Liver (tissue), 9 donors: ENCODE data around the gene GNG7. TPM values are rescaled to one million over a fixed set of nuclear protein-coding genes. Genes with fewer than 3 reads are reported as not detected.
A peak's percentile ranks its signal among the peaks of the same experiment; 100 is the strongest.

ENCODE experiments used
- DNase-seq: peaks from one replicate; pipeline ENCODE4 v3.0.0-alpha.2; 2017; ENCODE audit warnings: low spot score
- H3K27ac ChIP-seq, 2 donors: one replicate each; pipeline ENCODE4 v1.7.0; 2013; ENCODE audit warnings: inconsistent platforms in 2 of 2, low read length in 2 of 2, control low read depth in 1 of 2, low read depth in 1 of 2, mild to moderate bottlenecking in 1 of 2
- H3K27me3 ChIP-seq, 4 donors: one replicate each; pipeline versions ENCODE4 v1.6.1 to v1.7.0; 2013; ENCODE audit warnings: low read length in 3 of 4, inconsistent platforms in 1 of 4, mild to moderate bottlenecking in 1 of 4, moderate library complexity in 1 of 4; ENCODE audit not compliant: control insufficient read depth in 4 of 4, insufficient read depth in 4 of 4
- H3K36me3 ChIP-seq, 4 donors: one replicate each; pipeline versions ENCODE4 v1.6.1 to v1.7.0; 2013; ENCODE audit warnings: low read length in 3 of 4, mild to moderate bottlenecking in 3 of 4, low read depth in 1 of 4, moderate library complexity in 1 of 4; ENCODE audit not compliant: control insufficient read depth in 4 of 4, insufficient read depth in 3 of 4
- H3K4me1 ChIP-seq, 4 donors: one replicate each; pipeline versions ENCODE4 v1.6.1 to v1.7.0; 2013; ENCODE audit warnings: low read length in 3 of 4, mild to moderate bottlenecking in 3 of 4, moderate library complexity in 1 of 4; ENCODE audit not compliant: control insufficient read depth in 4 of 4, insufficient read depth in 4 of 4
- H3K4me3 ChIP-seq, 3 donors: one replicate each; pipeline versions ENCODE4 v1.6.1 to v1.7.0; 2013; ENCODE audit warnings: low read length in 3 of 3, control low read depth in 1 of 3, low read depth in 1 of 3, mild to moderate bottlenecking in 1 of 3
- H3K9ac ChIP-seq, 2 donors: one replicate each; pipeline ENCODE4 v1.7.0; 2013; ENCODE audit warnings: low read length in 2 of 2, mild to moderate bottlenecking in 2 of 2, moderate library complexity in 2 of 2, control low read depth in 1 of 2, low read depth in 1 of 2
- H3K9me3 ChIP-seq, 4 donors: one replicate each; pipeline versions ENCODE4 v1.6.1 to v1.7.0; 2013; ENCODE audit warnings: low read length in 3 of 4; ENCODE audit not compliant: control insufficient read depth in 4 of 4
- EGR1 ChIP-seq, 2 donors: IDR thresholded peaks; 2 replicates each; pipeline ENCODE4 v1.6.1; 2016 to 2018; ENCODE audit warnings: antibody characterized with exemption in 2 of 2, low read depth in 2 of 2
- FOXA1 ChIP-seq: IDR thresholded peaks from 2 replicates; pipeline ENCODE4 v1.6.1; 2016; ENCODE audit warnings: antibody characterized with exemption
- FOXA2 ChIP-seq: IDR thresholded peaks from 2 replicates; pipeline ENCODE4 v1.6.1; 2016; ENCODE audit warnings: antibody characterized with exemption
- GABPA ChIP-seq, 2 donors: IDR thresholded peaks in 1 of 2; conservative IDR thresholded peaks in 1 of 2; 2 replicates each; pipeline ENCODE4 v1.6.1; 2016; ENCODE audit warnings: antibody characterized with exemption in 2 of 2, mild to moderate bottlenecking in 1 of 2, moderate library complexity in 1 of 2
- HNF4A ChIP-seq, 2 donors: conservative IDR thresholded peaks; 2 replicates each; pipeline ENCODE4 v1.6.1; 2016; ENCODE audit warnings: antibody characterized with exemption in 2 of 2, mild to moderate bottlenecking in 2 of 2
- HNF4G ChIP-seq: IDR thresholded peaks from 2 replicates; pipeline ENCODE4 v1.6.1; 2016; ENCODE audit warnings: antibody characterized with exemption
- JUND ChIP-seq, 2 donors: IDR thresholded peaks; 2 replicates each; pipeline ENCODE4 v1.6.1; 2016; ENCODE audit warnings: antibody characterized with exemption in 2 of 2
- NR2F2 ChIP-seq: IDR thresholded peaks from 2 replicates; pipeline ENCODE4 v1.6.1; 2016; ENCODE audit warnings: antibody characterized with exemption
- RAD21 ChIP-seq, 2 donors: IDR thresholded peaks; 2 replicates each; pipeline ENCODE4 v1.6.1; 2016; ENCODE audit warnings: antibody characterized with exemption in 2 of 2, mild to moderate bottlenecking in 2 of 2
- RXRA ChIP-seq, 2 donors: IDR thresholded peaks; 2 replicates each; pipeline ENCODE4 v1.6.1; 2017 to 2018; ENCODE audit warnings: antibody characterized with exemption in 2 of 2, mild to moderate bottlenecking in 1 of 2
- SP1 ChIP-seq: IDR thresholded peaks from 2 replicates; pipeline ENCODE4 v1.6.1; 2018; ENCODE audit warnings: antibody characterized with exemption, mild to moderate bottlenecking
- YY1 ChIP-seq: IDR thresholded peaks from 2 replicates; pipeline ENCODE4 v1.6.1; 2016; ENCODE audit warnings: antibody characterized with exemption, mild to moderate bottlenecking
- WGBS: extraction: QIAGEN DNeasy Blood & Tissue Kit; methylation state at CpG from one replicate; pipeline ENCODE4 v1.1.7; 2013; 5-methylcytosine and 5-hydroxymethylcytosine counted together
- polyA plus RNA-seq, 2 donors: library from polyadenylated mRNA; stranded (reverse) in 1 of 2; unstranded in 1 of 2; fragments of 200-250 nt in 1 of 2; fragments of >200 nt in 1 of 2; fragmentation: Nextera tagmentation in 1 of 2; extraction: Ambion mirVana in 1 of 2; gene quantifications; one replicate each; pipeline versions ENCODE4 v1.2.1 to v1.2.3, GENCODE V29; 2013 to 2015
- total RNA-seq, 2 donors: library from RNA; depleted of rRNA; stranded (reverse); fragments of >200 nt; gene quantifications; one replicate each; pipeline ENCODE4 v1.2.3, GENCODE V29; 2014
- TF ChIP-seq, protein P1 (sequence below): IDR thresholded peaks from 2 replicates; pipeline ENCODE4 v1.6.1; 2016; ENCODE audit warnings: antibody characterized with exemption
- TF ChIP-seq, protein P2 (sequence below): fragments of 150-350 bp; IDR thresholded peaks from 2 replicates; pipeline ENCODE4 v1.5.1; 2017; ENCODE audit warnings: improper control_type of control experiment, low read depth, low read length; ENCODE audit not compliant: missing input control
- TF ChIP-seq, protein P3 (sequence below): IDR thresholded peaks from 2 replicates; pipeline ENCODE4 v1.6.1; 2016; ENCODE audit warnings: antibody characterized with exemption, mild to moderate bottlenecking
- donor health status: healthy.
- donor health status: healthy.
- donor health status: healthy.
- donor health status: healthy.
- donor health status: healthy.

The GNG7 gene
- total and polyA plus RNA-seq, 4 donors: 0.75 to 1.9 (median 1.1) TPM

- TF ChIP-seq RXRA (IDR thresholded peaks at IDR 0.05) (peak; percentile 39 to 68), RAD21 (IDR thresholded peaks at IDR 0.05) (peak in 1 of 2 donors; percentile 11), SP1 (peak; percentile 31), NR2F2 (no peak), HNF4A (conservative IDR thresholded peaks at IDR 0.05) (peak in 1 of 2 donors; percentile 30), HNF4G (no peak)
- TF ChIP-seq, protein P1, sequence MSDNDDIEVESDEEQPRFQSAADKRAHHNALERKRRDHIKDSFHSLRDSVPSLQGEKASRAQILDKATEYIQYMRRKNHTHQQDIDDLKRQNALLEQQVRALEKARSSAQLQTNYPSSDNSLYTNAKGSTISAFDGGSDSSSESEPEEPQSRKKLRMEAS: no peak
- 77% methylated on average over 13 of the region's 13 CpGs for WGBS
- no peak for DNase-seq
- Histone ChIP-seq H3K9ac (no peak overlapping the region), H3K36me3 (no peaks in the 10 kb centered on the region), H3K4me3 (no peak overlapping the region), H3K27ac (no peak overlapping the region), H3K4me1 (peaks cover 2 to 20% (median 7%) of the 10 kb centered on the region in 4 donors), H3K27me3 (no peaks in the 10 kb centered on the region), H3K9me3 (no peaks in the 10 kb centered on the region)
These were observed 218.1 kb downstream of the GNG7 start for GRCh38 chr19:2484178-2484937.

DNA sequence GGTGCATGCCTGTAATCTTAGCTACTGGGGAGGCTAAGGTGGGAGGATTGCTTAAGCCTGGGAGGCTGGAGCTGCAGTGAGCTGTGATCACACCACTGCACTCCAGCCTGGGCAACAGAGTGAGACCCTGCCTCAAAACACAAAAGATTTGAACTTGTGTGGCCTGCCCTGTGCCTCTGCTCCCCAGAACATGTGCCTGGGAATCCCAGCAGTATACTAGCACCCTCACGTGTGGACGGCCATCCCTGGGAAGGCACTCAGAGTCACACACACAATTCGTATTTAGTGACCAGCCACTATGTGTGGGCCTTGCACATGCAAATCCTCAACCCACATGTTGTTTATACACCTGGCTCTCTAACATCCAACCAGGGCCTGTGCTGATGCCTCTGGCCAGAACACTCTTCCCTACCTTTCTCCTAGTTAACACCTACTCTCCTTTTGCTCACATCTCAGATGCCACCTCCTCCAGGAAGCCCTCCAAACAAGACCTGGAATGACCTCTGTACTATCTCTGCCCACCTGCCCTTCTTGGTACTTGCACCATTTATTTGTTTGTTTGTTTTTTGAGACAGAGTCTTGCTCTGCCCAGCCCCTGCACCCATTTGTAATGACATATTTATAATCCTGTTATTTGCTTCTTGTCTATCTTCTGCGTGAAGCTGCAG, 218.9 kb downstream of the GNG7 start:
- Histone ChIP-seq H3K27ac (no peak overlapping the region), H3K27me3 (no peaks in the 10 kb centered on the region), H3K4me1 (peaks cover 2 to 15% (median 4%) of the 10 kb centered on the region in 4 donors), H3K4me3 (no peak overlapping the region), H3K9ac (no peak overlapping the region), H3K9me3 (no peaks in the 10 kb centered on the region), H3K36me3 (no peaks in the 10 kb centered on the region)
- 93% methylated on average over 4 of the region's 4 CpGs for WGBS
- DNase-seq: no peak
- no peak for TF ChIP-seq RXRA (IDR thresholded peaks at IDR 0.05)
- no peak for TF ChIP-seq JUND (IDR thresholded peaks at IDR 0.05)
- no peak for TF ChIP-seq YY1
- no peak for TF ChIP-seq FOXA1
- TF ChIP-seq, protein P1: no peak
- no peak for TF ChIP-seq NR2F2
- TF ChIP-seq RAD21 (IDR thresholded peaks at IDR 0.05): no peak
- no peak for TF ChIP-seq FOXA2
- no peak for TF ChIP-seq HNF4G
- TF ChIP-seq, protein P2, sequence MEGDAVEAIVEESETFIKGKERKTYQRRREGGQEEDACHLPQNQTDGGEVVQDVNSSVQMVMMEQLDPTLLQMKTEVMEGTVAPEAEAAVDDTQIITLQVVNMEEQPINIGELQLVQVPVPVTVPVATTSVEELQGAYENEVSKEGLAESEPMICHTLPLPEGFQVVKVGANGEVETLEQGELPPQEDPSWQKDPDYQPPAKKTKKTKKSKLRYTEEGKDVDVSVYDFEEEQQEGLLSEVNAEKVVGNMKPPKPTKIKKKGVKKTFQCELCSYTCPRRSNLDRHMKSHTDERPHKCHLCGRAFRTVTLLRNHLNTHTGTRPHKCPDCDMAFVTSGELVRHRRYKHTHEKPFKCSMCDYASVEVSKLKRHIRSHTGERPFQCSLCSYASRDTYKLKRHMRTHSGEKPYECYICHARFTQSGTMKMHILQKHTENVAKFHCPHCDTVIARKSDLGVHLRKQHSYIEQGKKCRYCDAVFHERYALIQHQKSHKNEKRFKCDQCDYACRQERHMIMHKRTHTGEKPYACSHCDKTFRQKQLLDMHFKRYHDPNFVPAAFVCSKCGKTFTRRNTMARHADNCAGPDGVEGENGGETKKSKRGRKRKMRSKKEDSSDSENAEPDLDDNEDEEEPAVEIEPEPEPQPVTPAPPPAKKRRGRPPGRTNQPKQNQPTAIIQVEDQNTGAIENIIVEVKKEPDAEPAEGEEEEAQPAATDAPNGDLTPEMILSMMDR: no peak
- TF ChIP-seq EGR1 (IDR thresholded peaks at IDR 0.05; ENCODE audit: low read depth in 2 of 2): no peak
- no peak for TF ChIP-seq GABPA (IDR thresholded peaks at IDR 0.05 in 1 of 2, conservative IDR thresholded peaks at IDR 0.05 in 1 of 2)

- no peak for DNase-seq
- no peak overlapping the region for H3K27ac ChIP-seq
- WGBS: 90% methylated on average over 6 of the region's 6 CpGs
- no peak for TF ChIP-seq HNF4G
- no peak for TF ChIP-seq JUND (IDR thresholded peaks at IDR 0.05)
- TF ChIP-seq, protein P2: no peak
- TF ChIP-seq SP1: no peak
- no peak for TF ChIP-seq HNF4A (conservative IDR thresholded peaks at IDR 0.05)
- TF ChIP-seq, protein P3, sequence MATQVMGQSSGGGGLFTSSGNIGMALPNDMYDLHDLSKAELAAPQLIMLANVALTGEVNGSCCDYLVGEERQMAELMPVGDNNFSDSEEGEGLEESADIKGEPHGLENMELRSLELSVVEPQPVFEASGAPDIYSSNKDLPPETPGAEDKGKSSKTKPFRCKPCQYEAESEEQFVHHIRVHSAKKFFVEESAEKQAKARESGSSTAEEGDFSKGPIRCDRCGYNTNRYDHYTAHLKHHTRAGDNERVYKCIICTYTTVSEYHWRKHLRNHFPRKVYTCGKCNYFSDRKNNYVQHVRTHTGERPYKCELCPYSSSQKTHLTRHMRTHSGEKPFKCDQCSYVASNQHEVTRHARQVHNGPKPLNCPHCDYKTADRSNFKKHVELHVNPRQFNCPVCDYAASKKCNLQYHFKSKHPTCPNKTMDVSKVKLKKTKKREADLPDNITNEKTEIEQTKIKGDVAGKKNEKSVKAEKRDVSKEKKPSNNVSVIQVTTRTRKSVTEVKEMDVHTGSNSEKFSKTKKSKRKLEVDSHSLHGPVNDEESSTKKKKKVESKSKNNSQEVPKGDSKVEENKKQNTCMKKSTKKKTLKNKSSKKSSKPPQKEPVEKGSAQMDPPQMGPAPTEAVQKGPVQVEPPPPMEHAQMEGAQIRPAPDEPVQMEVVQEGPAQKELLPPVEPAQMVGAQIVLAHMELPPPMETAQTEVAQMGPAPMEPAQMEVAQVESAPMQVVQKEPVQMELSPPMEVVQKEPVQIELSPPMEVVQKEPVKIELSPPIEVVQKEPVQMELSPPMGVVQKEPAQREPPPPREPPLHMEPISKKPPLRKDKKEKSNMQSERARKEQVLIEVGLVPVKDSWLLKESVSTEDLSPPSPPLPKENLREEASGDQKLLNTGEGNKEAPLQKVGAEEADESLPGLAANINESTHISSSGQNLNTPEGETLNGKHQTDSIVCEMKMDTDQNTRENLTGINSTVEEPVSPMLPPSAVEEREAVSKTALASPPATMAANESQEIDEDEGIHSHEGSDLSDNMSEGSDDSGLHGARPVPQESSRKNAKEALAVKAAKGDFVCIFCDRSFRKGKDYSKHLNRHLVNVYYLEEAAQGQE: no peak
- TF ChIP-seq FOXA1: no peak
- H3K36me3 ChIP-seq: no peaks in the 10 kb centered on the region
- H3K4me1 ChIP-seq: peaks cover 0 to 11% (median 2%) of the 10 kb centered on the region in 4 donors
- H3K9me3 ChIP-seq: no peaks in the 10 kb centered on the region
- H3K27me3 ChIP-seq: no peaks in the 10 kb centered on the region
- H3K4me3 ChIP-seq: no peak overlapping the region
- H3K9ac ChIP-seq: no peak overlapping the region
These were observed 219.4 kb downstream of the GNG7 start for GRCh38 chr19:2483084-2483483.
